NB4 (cell line): ENCODE measurements around the gene BTG1.

Experiments used
- MYC ChIP-seq: IDR thresholded peaks from 2 replicates; pipeline ENCODE4 v1.6.1; 2011; ENCODE audit warnings: low read depth, low read length
- POLR2A ChIP-seq: IDR thresholded peaks from 2 replicates; pipeline ENCODE4 v1.6.1; 2011; ENCODE audit warnings: mild to moderate bottlenecking; ENCODE audit not compliant: insufficient read length; ENCODE audit errors: extremely low read depth
- TF ChIP-seq, protein P1 (sequence below): IDR thresholded peaks from one replicate; pipeline ENCODE4 v1.5.1; 2012; ENCODE audit warnings: low read depth, low read length
- TF ChIP-seq, protein P2 (sequence below): IDR thresholded peaks from 2 replicates; pipeline ENCODE4 v1.6.1; 2011; ENCODE audit warnings: low read depth, low read length

DNA sequence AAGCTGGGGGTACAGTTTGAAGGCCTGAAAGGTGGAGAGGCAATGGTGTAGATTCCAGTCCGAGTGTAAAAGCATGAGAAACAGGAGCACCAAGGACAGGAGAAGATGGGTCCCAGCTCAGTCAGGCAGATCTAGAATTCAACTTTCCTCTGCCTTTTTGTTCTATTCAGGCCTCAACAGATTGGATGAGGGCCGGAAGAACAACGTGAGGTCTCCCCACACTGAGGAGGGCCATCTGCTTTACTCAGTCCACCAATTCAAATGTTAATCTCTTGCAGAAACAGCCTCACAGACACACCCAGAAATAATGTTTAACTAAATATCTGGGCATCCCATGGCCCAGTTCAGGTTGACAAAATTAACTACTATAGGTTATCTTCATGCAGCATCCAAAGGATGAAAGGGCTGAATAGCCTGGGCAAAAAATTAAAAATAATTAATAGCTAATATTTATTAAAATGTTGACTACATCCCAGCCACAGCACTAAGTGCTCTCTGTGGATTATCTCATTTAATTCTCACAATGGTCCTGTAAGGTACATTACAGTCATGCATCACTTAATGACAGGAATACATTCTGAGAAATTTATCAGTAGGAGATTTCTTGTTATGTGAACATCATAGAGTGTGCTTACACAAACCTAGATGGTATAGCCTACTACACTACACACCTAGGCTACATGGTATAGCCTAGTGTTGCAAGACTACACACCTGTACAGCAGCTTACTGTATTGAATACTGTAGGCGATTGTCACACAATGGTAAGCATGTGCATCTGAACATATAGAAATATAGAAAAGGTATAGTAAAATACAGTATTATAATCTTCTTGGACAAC is 22.5 kb downstream of the BTG1 start:
- TF ChIP-seq POLR2A: no peak
- TF ChIP-seq, protein P1, sequence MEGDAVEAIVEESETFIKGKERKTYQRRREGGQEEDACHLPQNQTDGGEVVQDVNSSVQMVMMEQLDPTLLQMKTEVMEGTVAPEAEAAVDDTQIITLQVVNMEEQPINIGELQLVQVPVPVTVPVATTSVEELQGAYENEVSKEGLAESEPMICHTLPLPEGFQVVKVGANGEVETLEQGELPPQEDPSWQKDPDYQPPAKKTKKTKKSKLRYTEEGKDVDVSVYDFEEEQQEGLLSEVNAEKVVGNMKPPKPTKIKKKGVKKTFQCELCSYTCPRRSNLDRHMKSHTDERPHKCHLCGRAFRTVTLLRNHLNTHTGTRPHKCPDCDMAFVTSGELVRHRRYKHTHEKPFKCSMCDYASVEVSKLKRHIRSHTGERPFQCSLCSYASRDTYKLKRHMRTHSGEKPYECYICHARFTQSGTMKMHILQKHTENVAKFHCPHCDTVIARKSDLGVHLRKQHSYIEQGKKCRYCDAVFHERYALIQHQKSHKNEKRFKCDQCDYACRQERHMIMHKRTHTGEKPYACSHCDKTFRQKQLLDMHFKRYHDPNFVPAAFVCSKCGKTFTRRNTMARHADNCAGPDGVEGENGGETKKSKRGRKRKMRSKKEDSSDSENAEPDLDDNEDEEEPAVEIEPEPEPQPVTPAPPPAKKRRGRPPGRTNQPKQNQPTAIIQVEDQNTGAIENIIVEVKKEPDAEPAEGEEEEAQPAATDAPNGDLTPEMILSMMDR: no peak
- TF ChIP-seq, protein P2, sequence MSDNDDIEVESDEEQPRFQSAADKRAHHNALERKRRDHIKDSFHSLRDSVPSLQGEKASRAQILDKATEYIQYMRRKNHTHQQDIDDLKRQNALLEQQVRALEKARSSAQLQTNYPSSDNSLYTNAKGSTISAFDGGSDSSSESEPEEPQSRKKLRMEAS: no peak
- no peak for TF ChIP-seq MYC
